HCT116 (cell line): ENCODE results near the gene SMC1B. TPM values are rescaled to one million over a fixed set of nuclear protein-coding genes. Genes with fewer than 3 reads are reported as not detected.

Experiments
- ATAC-seq: fragments of 200-7000 bp; cut with Tn5 transposase; 2 replicates; pipeline ENCODE4 v1.9.1; 2020; ENCODE audit warnings: mild to moderate bottlenecking, moderate library complexity
- BruUV-seq: library from RNA; stranded (reverse); fragments of 400-500 nt; replicated peaks from 2 replicates; lab custom pipeline; 2021; lab: Mats Ljungman, UMichigan
- CTCF ChIA-PET: fragments of 300-600 bp; sonication (Branson Sonifier 250); formaldehyde crosslinking; loops from one replicate; lab custom pipeline; 2021; ENCODE audit warnings: antibody characterized with exemption; lab: Charles Lee
- POLR2A ChIA-PET: fragments of 300-600, 350-600 bp; sonication (Branson Sonifier 250); formaldehyde crosslinking; loops from one replicate; lab custom pipeline; 2021; ENCODE audit warnings: antibody characterized with exemption; lab: Charles Lee
- RAD21 ChIA-PET, 2 experiments: fragments of 300-600 bp; sonication (Branson Sonifier 250); formaldehyde crosslinking; loops; one replicate each; lab custom pipeline; 2023; ENCODE audit warnings: low total read pairs in 2 of 2; ENCODE audit not compliant: uncharacterized antibody in 2 of 2, unreplicated experiment in 2 of 2, low non-redundant PET in 1 of 2; lab: Charles Lee
- DNase-seq: peaks from one replicate; pipeline ENCODE4 v3.0.0-alpha.2; 2010; ENCODE audit warnings: low read depth, low spot score
- H2AFZ ChIP-seq: fragments of 200-600 bp; shearing (Covaris generic), sonication (generic); 2 replicates; pipeline ENCODE4 v1.6.1; 2017; ENCODE audit warnings: low read depth, mixed run types, mixed read lengths, antibody characterized with exemption, low read length; ENCODE audit not compliant: poor library complexity, severe bottlenecking
- H3K27ac ChIP-seq: 2 replicates; pipeline ENCODE4 v1.5.1; 2012; ENCODE audit warnings: low read depth, low read length
- H3K27me3 ChIP-seq: fragments of 200-600 bp; sonication (generic); 2 replicates; pipeline ENCODE4 v1.6.1; 2016; ENCODE audit warnings: mixed run types, low read length, mixed read lengths; ENCODE audit not compliant: insufficient read depth
- H3K36me3 ChIP-seq, 2 experiments: fragments of 200-500 bp in 1 of 2; fragments of 200-600 bp in 1 of 2; sonication (Bioruptor generic) in 1 of 2; sonication (generic) in 1 of 2; 2 replicates each; pipeline versions ENCODE4 v1.5.1 to v1.6.1; 2014 to 2016; ENCODE audit warnings: low read length in 2 of 2, inconsistent platforms in 1 of 2, mixed read lengths in 1 of 2, mixed run types in 1 of 2; ENCODE audit not compliant: insufficient read depth in 2 of 2, control insufficient read depth in 1 of 2
- H3K4me1 ChIP-seq, 2 experiments: fragments of 200-600 bp in 1 of 2; sonication (generic) in 1 of 2; 2 replicates each; pipeline versions ENCODE4 v1.5.1 to v1.6.1; 2012 to 2017; ENCODE audit warnings: low read length in 2 of 2, inconsistent platforms in 1 of 2, mild to moderate bottlenecking in 1 of 2, mixed read lengths in 1 of 2, mixed run types in 1 of 2, moderate library complexity in 1 of 2; ENCODE audit not compliant: insufficient read depth in 2 of 2, control insufficient read depth in 1 of 2
- H3K4me2 ChIP-seq: fragments of 200-600 bp; sonication (generic); 2 replicates; pipeline ENCODE4 v1.6.1; 2017; ENCODE audit warnings: mixed run types, low read length, mixed read lengths
- H3K4me3 ChIP-seq, 2 experiments: fragments of 200-600 bp in 1 of 2; sonication (generic) in 1 of 2; replicated peaks in 1 of 2; 2 replicates each; pipeline ENCODE4 v1.5.1; 2011 to 2016; ENCODE audit warnings: low read length in 2 of 2, control low read depth in 1 of 2, low read depth in 1 of 2, mild to moderate bottlenecking in 1 of 2, mixed read lengths in 1 of 2, mixed run types in 1 of 2
- H3K79me2 ChIP-seq: fragments of 200-600 bp; sonication (generic); 2 replicates; pipeline ENCODE4 v1.6.1; 2017; ENCODE audit warnings: mild to moderate bottlenecking, mixed run types, low read length, moderate library complexity, mixed read lengths; ENCODE audit not compliant: insufficient read depth
- H3K9ac ChIP-seq: fragments of 200-600 bp; sonication (generic); 2 replicates; pipeline ENCODE4 v1.6.1; 2016; ENCODE audit warnings: low read length, mixed read lengths
- H3K9me2 ChIP-seq: fragments of 200-600 bp; sonication (generic), shearing (Covaris generic); 2 replicates; pipeline ENCODE4 v1.6.1; 2017; ENCODE audit warnings: mixed run types, mild to moderate bottlenecking, moderate library complexity; ENCODE audit not compliant: insufficient read depth
- H3K9me3 ChIP-seq, 2 experiments: fragments of 200-500 bp in 1 of 2; fragments of 200-600 bp in 1 of 2; sonication (Bioruptor generic) in 1 of 2; sonication (generic) in 1 of 2; 2 replicates each; pipeline ENCODE4 v1.6.1; 2014 to 2017; ENCODE audit warnings: low read length in 2 of 2, mixed read lengths in 2 of 2, inconsistent platforms in 1 of 2, low read depth in 1 of 2, mild to moderate bottlenecking in 1 of 2, mixed run types in 1 of 2, moderate library complexity in 1 of 2; ENCODE audit not compliant: control insufficient read depth in 1 of 2, insufficient read depth in 1 of 2
- H4K20me1 ChIP-seq: fragments of 200-600 bp; sonication (generic), shearing (Covaris generic); 2 replicates; pipeline ENCODE4 v1.6.1; 2017; ENCODE audit warnings: mixed run types, mild to moderate bottlenecking, moderate library complexity; ENCODE audit not compliant: insufficient read depth
- ATF3 ChIP-seq: IDR thresholded peaks from 2 replicates; pipeline ENCODE4 v1.6.1; 2012
- EGR1 ChIP-seq: IDR thresholded peaks from 2 replicates; pipeline ENCODE4 v1.6.1; 2012; ENCODE audit warnings: low read depth
- POLR2AphosphoS5 ChIP-seq: IDR thresholded peaks from 2 replicates; pipeline ENCODE4 v1.6.1; 2011; ENCODE audit warnings: mild to moderate bottlenecking, low read depth, low read length, moderate library complexity
- intact Hi-C: fragments of 100-400 bp; cut with micrococcal nuclease; formaldehyde crosslinking; loops from 2 replicates; pipeline ENCODE4 v1.10.0; 2022
- total RNA-seq: library from RNA; stranded (reverse); gene quantifications from one replicate; pipeline ENCODE4 v1.2.1, GENCODE V29; 2021; ENCODE audit not compliant: unreplicated experiment

The SMC1B gene
- total RNA-seq, 1 experiment from 2014 or later, result not detected

GRCh38 chr22:45335021-45335818 lies 78.2 kb downstream of the SMC1B start:
- intact Hi-C loops, result no loop called here
- H4K20me1 ChIP-seq, result no peaks in the 10 kb centered on the region
- peaks cover 26 to 43% of the 10 kb centered on the region in 2 experiments; a peak in 3 of 4 replicates for H3K36me3 ChIP-seq
- H3K4me2 ChIP-seq, result no peak overlapping the region
- no peak overlapping the region for H3K4me3 ChIP-seq
- H3K4me1 ChIP-seq, result no peaks in the 10 kb centered on the region
- no peaks in the 10 kb centered on the region for H3K79me2 ChIP-seq
- POLR2A ChIA-PET, result no interaction called here
- RAD21 ChIA-PET, result no interaction called here
- H3K27ac ChIP-seq, result no peak overlapping the region
- ATAC-seq (peak; percentile 34; the same call in 1 of the 2 replicates), DNase-seq (no peak)
- TF ChIP-seq POLR2AphosphoS5 (no peak), EGR1 (no peak)
- no TSS peak for BruUV-seq
- H3K9me3 ChIP-seq, result no peaks in the 10 kb centered on the region
- no peaks in the 10 kb centered on the region for H3K9me2 ChIP-seq
- no peak overlapping the region for H3K9ac ChIP-seq
- CTCF ChIA-PET, result interaction anchor here (0.6 kb wide), 1 partner anchor 130 kb away, joined by 4 read pairs; no protein-coding TSS in a partner anchor
- H2AFZ ChIP-seq, result no peak overlapping the region
- H3K27me3 ChIP-seq, result no peaks in the 10 kb centered on the region

- Histone ChIP-seq H3K36me3 (peaks cover 19 to 38% of the 10 kb centered on the region in 2 experiments; a peak in 3 of 4 replicates), H3K27ac (no peak overlapping the region), H3K4me2 (no peak overlapping the region), H3K9ac (no peak overlapping the region), H2AFZ (no peak overlapping the region), H4K20me1 (no peaks in the 10 kb centered on the region), H3K4me3 (no peak overlapping the region), H3K27me3 (no peaks in the 10 kb centered on the region), H3K4me1 (no peaks in the 10 kb centered on the region), H3K9me3 (no peaks in the 10 kb centered on the region)
- intact Hi-C loops, result no loop called here
- POLR2A ChIA-PET, result no interaction called here
- no TSS peak for BruUV-seq
- DNase-seq, result no peak
- RAD21 ChIA-PET, result no interaction called here
- no peak for ATAC-seq
- CTCF ChIA-PET, result no interaction called here
- no peak for TF ChIP-seq ATF3
- TF ChIP-seq, all 23 proteins: peak for 0
- H3K9me2 ChIP-seq, result no peaks in the 10 kb centered on the region
- no peaks in the 10 kb centered on the region for H3K79me2 ChIP-seq
Measured at GRCh38 chr22:45334528-45334927, 78.9 kb downstream of the SMC1B start.
